ENCODE results near the gene RRAD. TPM values are rescaled to one million over a fixed set of nuclear protein-coding genes. Genes with fewer than 3 reads are reported as not detected.

Gene RRAD
- total RNA-seq, 1 experiment from 2014 or later: 0.08 TPM

GRCh38 chr16:66934138-66934838 is 9.0 kb upstream of the RRAD start, which contains the start of gene CIAO2B:
CIAO2B (minus strand) TSS chr16:66934402; CDS start chr16:66934364, 38 bp downstream.
- peak; percentile 82 for DNase-seq (ENCODE audit: low spot score)

DNA sequence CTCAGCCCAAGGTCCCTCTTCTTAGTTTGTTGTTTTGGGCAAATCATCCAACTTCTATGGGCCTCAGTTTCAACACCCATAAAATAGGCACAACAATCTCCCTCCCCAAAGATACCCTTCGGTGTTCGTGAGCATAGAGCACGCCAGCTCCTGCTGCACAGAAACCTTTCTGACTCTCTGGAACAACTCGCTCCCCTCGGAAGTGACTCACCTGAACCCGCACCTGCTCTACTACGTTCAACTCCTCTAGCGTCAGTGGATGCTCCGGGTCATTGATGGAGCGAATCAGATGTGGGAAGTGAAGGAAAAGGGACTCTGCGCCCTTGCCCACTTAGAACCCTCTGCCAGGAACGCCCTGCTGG is 8.4 kb upstream of the RRAD start:
- peak; percentile 40 for DNase-seq (ENCODE audit: low spot score)

DNA sequence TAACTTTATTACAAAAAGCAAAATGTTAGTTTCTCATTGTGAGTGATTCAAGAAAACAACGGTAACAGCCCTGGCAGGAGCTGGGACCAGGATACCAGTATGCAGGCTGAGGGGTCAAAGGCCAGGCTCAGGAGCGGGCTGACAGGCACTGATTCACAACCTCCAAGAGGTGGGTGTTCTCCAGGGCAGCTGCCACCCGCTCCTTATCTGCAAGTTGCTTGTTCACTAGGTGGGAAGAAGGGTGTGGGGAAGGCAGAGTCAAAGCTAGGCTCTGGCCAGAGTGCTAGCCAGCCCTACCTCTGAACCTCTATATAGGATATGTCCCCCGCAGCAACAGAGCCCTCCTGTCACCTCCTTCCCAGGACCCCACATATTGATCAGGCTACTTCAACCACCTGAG is 6.7 kb upstream of the RRAD start:
- DNase-seq (ENCODE audit: low spot score): no peak

DNA sequence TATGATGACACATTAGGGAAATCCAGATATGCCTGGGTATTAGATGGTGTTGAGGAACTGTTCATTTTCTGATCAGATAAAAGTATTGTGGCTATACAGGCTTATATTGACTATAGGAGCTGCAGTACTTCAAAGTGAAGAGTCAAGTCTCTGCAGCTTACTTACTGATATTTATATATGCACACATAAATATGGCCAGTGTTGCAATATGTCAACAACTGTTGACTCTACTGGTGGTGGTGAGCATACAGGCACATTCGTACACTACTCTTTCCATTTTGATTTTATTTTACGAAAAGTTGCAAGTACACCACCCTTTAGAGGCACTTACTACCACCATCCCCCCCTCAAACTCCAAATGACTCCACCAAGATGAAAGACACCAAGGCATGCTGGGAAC is 6.3 kb upstream of the RRAD start:
- no peak for DNase-seq (ENCODE audit: low spot score)

- DNase-seq (ENCODE audit: low spot score): peak; percentile 50
Measured at GRCh38 chr16:66930189-66930588, 4.9 kb upstream of the RRAD start.

DNA sequence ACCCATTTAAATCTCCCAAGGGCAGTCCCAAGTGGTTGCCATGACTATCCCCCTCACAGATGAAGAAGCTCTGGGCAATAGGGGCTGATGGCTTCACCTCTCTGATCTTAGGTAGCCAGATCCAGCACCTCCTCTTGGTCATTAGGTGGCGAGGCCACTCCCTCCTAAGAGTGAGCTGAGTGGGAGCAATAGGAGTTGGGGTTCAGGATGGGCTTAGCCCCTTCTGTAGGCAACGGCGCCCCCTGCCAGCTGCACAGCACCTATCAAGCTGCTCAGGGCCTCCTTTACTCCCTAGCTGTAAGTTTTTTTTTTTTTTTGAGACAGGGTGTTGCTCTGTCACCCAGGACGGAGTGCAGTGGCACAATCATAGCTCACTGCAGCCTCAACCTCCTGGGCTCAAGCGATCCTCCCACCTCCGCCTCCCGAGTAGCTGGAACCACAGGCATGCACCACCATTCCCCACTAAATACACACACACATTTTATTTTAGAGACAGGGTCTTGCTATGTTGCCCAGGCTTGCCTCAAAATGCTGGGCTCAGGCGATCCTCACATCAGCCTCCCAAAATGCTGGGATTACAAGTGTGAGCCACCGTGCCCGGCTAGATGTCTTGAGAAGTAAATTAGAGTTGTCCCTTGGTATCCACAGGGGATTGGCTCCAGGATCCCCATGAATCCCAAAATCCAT is 3.5 kb upstream of the RRAD start:
- DNase-seq (ENCODE audit: low spot score): peak; percentile 51

DNA sequence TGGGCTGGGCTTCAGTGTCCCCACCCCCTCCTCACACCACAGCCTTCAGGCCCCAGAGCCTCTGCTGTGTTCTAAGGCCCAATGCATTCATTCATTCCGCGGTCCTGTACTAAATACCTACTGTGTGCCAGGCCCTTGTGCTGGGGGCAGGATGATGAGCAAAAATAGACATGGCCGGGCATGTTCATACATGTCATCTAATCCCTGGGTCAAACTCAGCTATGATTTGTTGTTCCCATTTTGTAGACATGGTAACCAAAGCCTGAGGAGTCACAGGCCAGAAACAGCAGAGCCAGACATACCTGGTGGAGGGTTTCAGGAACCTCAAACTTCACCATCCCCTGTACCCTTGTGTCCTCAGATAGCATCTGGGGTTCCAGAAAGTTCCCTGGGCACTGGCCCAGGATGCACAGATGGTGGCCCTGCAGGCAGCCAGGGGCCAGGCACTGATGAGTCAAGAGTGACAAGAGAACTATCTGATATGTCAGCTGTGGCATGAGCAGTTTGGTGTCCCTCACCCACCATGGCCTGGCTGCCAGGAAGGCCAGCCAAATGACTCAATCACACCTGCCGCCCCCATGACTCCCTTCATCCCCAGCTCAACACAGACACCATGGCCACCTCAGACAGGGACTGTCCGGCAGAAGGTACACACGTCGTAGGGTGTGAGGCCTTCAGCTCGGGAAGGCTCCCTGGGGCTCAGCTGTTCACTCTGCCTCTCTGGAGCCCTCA is 2.7 kb upstream of the RRAD start:
- DNase-seq (ENCODE audit: low spot score): no peak

GRCh38 chr16:66926961-66927436 is 1.7 kb upstream of the RRAD start:
- DNase-seq (ENCODE audit: low spot score): peak; percentile 42

DNA sequence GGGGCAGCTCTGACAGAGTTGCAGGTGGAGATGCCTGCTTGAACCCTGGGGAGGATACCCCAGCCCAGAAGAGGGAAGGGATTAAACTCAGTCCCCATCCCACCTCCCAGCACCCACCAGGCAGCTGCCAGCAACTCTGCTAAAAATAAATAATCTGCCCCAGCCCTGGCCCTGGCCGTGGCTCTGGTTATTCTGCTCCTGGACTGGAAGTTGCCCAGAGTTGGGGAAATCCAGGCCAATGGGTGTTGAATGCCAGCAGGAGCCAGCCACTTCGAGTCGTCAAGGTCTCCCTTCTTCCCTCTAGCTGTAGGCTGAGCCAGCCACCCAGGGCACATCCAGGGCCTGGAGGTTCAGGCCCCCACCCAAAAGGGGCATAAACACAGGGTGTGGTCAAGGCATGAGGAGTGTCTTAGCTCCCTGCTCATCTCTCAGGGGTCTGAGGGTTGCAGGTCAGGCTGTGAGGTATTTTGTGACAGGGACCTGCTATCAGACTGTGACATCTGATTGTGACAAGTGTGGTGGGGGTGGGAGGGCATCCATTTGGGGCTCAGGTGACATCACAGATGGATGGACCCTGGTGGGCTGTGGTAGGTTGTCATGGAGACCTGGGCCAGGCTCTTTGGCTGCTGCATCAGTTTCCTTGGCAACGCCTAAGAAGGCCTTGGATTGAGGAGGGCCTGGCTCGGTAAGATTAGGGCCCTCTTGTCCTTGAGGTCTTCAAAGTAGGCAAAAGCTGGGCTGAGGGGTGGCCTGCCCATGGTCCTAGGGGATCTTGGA is 1.0 kb upstream of the RRAD start:
- DNase-seq (ENCODE audit: low spot score): no peak

- DNase-seq (ENCODE audit: low spot score): no peak
Measured at GRCh38 chr16:66924527-66925321, 611 bp downstream of the RRAD start.

GRCh38 chr16:66923866-66924265 is 1.5 kb downstream of the RRAD start:
- DNase-seq (ENCODE audit: low spot score): no peak

GRCh38 chr16:66923247-66923731 is 2.0 kb downstream of the RRAD start:
- DNase-seq (ENCODE audit: low spot score): no peak

DNA sequence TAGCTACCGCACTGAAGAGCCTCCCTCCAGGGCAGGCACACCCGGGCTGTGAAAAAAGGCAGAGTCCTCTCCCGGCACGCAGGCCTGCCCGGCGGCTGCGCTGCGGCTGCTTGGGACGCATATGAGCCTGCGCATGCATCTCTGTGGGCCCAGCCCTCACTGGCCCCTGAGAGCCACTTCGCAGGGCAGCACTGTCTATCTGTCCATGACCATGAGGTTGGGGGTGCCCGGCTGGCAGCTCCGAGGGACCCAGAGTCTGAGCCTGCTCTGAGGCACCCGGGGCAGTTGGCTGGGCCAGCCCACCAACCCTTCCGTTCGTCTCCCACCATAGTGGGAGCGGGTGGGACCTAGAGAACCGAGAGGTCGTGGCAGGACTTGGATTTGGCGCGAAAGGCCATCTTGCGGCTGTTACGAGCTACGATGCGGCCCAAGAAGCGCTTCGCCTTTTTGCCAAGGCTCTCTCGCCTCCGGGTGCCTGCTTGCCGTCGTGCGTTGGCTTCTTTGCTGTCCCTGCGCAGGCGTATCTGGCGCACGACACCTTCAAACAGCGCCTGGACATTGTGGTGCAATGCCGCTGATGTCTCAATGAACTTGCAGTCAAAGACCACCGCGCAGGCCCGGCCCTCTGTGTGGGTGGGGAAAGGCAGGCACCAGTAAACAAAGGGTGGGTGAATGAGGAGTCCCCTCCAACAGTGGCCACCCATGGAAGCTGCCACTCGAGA is 3.4 kb downstream of the RRAD start:
- no peak for DNase-seq (ENCODE audit: low spot score)

GRCh38 chr16:66920924-66921680 is 4.2 kb downstream of the RRAD start:
- DNase-seq (ENCODE audit: low spot score): no peak

DNA sequence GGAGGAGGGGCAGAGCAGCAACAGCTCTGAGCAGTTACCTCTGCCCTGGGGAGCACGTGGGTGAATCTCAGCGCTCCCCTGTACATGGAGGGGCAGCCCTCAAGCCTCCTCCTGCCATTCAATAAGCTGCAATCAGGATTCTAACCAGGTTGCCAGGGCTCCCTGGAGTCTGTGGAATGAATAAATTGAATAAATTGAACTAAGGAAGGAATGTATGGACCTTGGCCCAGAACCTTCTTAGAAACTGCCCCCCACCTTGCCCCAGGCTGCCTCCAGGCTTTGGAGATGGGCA is 5.1 kb downstream of the RRAD start:
- DNase-seq (ENCODE audit: low spot score): no peak

DNA sequence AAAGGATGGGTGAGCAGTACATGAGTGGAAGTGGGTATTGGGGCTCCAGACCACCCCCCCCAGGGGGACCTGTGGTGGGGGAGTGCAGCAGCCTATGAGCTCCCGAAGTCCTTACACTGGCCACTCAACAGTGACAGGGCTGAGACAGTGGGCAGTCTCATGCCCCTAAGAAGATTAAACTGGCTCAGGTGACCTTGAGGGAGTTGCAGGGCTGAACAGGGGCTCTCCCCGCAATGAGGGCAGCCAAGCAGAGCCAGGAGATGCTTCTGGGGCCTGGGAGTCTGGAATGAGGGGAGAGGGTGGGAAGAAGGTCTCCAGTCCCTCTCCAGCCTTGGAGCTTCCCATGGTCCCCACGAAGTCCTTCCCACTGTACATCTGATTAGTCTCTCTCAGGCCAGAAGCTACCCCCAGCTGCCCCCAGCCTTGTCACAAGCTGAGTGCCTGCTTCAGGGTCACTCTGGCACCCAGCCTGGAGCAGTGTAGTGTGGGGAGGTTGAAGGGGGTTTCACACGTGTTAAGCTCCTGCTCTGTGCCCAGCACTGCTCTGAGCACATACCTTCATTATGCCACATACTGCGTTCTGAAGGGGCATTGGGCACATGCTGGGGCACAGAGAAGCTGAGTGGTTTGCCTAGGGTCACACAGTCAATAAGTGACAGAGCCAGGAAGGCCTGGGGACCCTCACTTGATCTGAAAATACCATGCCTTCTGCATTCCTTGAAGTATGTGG is 5.6 kb downstream of the RRAD start:
- no peak for DNase-seq (ENCODE audit: low spot score)

- no peak for DNase-seq (ENCODE audit: low spot score)
Measured at GRCh38 chr16:66918803-66919568, 6.3 kb downstream of the RRAD start, which contains the start of gene CDH16. CDH16 (minus strand) TSS chr16:66918885; CDS start chr16:66918065, 820 bp downstream.

- no peak for DNase-seq (ENCODE audit: low spot score)
Measured at GRCh38 chr16:66918355-66918754, 7.0 kb downstream of the RRAD start.

All from HT-29 (cell line).